HG03095 (cell line): ENCODE measurements around the gene KIF26B.
"Not testable (repeated sequence)": the region's sequence is repeated elsewhere in the genome, so short reads cannot be mapped to it uniquely, and the experiment has no call there.

ENCODE experiments used
- ATAC-seq: cut with Tn5 transposase; IDR thresholded peaks from one replicate; pipeline ENCODE4 v1.9.1; 2021; ENCODE audit warnings: moderate library complexity; ENCODE audit not compliant: unreplicated experiment

Gene KIF26B

DNA sequence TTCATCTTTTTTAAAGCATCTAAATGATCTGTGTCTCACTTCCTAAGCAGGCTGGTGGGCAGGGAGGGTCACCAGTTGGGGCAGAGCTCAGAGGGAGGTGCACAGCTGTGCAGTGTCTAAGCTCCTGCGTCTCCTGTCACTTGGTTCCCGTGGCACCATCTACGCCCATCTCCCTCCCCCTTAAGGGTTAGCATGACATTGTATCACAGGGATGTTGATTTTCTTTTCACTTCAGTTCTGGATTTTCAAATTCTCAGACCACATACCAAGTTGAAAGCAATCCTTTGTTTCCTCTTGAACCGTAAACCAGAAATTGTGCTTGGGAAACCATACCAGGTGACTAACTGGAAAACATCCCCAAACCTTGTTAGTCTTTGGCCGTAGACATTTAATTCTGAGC is 187.0 kb downstream of the KIF26B start:
- no peak for ATAC-seq

DNA sequence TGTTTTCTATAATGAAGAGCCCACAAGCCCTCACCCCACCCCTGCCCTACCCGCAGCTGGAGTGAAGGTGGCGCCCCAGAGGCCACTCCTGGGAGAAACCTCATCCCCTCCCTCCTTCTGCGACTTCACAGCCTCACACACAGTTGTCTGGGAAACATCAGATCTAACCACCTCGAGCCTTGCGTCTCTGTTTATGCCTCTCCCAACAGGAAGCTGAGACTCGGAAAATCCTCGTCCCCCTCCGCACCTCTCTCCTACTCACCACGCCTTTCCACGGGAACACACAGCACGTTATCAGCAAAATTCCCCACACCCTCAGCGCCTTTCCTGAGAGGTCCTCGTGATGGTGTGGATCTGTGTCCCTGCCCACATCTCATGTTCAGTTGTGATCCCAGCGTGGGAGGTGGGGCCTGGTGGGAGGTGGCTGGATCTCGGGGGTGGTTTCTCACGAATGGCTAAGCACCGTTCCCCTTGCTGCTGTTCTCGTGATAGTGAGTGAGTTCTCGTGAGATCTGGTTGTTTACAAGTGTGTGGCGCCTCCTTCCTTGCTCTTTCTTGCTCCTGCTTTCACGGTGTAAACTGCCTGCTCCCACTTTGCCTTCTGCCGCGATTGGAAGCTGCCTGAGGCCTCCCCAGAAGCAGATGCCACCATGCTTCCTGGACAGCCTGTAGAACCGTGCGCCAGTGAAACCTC is 190.6 kb downstream of the KIF26B start:
- no peak for ATAC-seq

DNA sequence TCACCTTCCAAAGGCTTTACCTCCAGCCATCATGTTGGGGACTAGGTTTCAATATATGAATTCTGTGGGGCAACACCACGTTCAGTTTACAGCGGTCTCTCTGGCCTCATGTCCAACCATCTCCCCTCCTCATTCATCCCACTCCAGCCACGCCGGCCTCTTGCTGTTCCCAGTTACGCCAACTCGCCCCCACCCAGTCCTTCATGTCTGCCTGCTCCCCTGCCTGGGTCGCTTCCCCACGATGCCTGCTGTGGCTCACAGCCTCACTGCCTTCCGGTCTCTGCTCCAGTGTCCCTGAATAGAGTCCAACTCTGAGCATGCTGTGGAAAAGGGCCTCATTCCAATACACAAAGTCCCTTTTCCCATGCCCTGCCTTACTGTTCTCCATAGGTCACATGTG is 193.8 kb downstream of the KIF26B start:
- ATAC-seq, result no peak

- no peak for ATAC-seq
Measured at GRCh38 chr1:245353411-245353810, 198.6 kb downstream of the KIF26B start.

GRCh38 chr1:245353915-245354775 is 199.4 kb downstream of the KIF26B start:
- ATAC-seq, result no peak

DNA sequence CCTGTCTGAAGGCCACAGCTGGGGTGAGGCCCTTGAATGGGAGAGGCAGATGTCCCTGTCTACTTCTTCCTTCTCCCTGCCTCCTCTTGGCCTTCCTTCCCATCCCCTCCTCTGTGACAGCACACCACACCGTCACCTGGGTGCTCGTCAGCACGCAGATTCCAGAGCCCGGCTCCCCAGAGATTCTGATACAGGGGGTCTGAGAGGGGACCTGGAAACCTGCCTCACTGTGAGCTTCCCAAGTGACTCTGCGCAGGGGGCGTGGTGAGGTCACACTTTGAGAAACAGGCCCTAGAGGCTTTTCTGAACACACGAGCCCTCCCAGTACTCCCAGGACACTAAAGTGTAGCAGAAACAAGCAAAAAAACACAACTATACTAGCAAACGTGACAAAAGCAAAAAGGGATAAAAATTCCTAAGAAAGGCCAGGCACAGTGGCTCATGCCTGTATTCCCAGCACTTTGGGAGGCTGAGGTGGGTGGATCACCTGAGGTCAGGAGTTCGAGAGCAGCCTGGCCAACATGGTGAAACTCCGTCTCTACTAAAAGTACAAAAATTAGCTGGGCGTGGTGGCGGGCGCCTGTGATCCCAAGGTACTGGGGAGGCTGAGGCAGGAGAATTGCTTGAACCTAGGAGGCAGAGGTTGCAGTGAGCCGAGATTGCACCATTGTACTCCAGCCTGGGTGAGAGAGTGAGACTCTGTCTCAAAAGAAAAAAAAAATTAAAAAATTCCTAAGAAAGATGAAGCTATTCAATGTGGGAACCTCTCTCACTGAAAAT is 201.3 kb downstream of the KIF26B start:
- not testable (repeated sequence) for ATAC-seq

DNA sequence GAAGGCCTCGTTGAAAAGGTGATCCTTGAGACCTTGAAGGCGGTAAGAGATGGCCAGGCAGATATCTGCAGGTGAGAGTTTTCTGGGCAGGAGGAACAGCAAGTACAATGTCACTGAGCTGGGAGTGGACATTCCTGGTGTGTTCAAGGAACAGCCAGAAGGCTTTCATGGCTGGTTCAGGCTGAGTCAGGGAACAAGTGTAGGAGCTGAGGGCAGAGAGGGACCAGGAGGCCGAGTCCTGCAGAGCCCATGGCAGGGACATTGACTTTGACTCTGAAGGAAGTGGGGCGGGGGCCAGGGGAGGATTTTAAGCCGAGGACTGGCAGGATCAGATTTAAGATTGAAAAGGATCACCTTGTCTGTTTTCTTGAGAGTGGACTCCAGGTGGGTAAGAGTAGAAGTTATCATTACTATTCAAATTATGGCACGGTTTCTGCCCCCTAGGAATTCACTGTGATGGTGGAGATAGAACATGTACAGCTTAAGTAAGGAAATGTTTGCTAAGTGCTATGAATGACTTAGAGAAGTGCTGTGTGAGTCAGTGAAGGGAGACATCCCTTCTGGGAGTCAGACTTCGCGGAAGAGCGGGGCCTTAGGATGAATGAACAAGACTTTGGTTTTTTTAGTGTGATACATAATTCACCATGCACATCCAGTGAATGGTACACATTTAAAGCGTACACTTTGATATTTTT is 202.3 kb downstream of the KIF26B start:
- ATAC-seq, result no peak

DNA sequence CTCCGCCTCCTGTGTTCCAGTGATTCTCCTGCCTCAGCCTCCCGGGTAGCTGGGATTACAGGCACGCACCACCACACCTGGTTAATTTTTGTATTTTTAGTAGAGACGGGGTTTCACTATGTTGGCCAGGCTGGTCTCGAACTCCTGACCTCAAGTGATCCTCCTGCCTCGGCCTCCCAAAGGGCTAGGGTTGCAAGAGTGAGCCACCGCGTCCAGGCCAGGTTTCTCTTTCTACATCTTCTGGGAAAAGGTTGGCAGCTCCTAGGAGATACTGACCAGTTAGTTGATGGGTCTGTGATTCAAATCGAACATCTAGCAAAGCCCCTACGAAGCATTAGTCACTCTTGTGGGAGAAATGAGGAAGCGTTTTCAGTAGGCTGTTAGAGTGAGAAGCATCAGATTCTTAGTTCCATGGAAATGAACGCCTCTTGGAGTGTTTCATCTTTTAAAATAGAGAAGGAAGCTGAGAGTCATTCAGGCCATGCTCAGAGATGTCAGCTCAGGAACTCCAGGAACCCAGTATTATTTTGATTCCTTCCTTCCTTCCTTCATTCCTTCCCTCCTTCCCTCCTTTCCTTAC is 204.4 kb downstream of the KIF26B start:
- not testable (repeated sequence) for ATAC-seq

DNA sequence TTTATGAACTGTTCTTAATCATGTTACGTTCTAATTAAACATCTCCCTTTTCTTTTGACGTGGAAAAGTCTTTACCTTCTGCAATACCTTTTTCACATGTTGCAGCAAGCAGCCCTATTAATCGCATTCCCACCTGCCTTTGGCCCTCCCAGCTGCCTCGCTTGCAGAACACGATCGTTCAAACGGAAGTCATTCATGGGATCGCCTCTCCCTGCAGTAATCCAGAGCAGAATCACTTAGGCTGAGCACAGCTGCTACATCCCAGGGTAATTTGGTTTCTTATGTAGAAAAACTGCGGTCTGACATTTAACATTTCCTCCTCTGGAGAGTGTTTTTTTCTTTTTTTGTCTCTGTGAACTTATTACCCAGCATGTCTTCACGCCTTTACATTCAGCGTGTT is 206.3 kb downstream of the KIF26B start:
- ATAC-seq, result no peak

GRCh38 chr1:245361951-245362350 is 207.2 kb downstream of the KIF26B start:
- ATAC-seq, result no peak

DNA sequence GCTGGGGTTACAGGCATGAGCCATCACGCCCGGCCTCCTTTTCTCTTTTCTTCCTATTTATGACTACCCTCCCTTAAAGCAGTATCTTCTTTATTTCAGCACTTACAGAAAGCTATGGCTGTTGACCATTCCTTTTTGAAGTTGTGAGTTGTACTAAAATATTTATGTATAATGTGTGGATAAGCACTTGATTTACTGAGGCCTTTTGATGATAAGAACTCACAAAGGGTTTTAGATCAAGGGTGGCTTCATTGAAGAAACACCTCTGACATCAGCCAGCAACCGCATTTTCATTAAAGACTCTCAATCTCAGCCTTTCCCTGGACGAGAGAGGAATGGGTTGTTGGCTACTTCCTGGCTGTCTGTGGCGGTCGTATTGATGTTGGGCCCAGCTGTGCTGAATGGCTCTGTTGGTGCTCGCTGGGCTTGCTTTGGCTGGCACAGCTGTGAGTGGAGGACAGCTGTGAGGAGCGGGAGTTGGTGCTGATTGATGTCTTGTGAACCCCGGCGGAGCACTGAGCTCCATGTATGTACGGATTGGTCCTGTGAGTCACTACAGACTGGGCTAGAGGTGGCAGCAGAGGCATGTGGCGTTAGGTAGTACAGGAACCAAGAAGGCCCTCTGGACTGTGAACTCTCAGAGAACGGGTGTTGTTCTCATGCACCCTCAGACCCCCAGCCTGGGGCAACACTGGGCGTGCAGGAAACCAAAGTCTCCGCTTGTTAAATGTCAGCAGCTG is 208.8 kb downstream of the KIF26B start:
- no peak for ATAC-seq

GRCh38 chr1:245365095-245366020 is 210.6 kb downstream of the KIF26B start:
- no peak for ATAC-seq

DNA sequence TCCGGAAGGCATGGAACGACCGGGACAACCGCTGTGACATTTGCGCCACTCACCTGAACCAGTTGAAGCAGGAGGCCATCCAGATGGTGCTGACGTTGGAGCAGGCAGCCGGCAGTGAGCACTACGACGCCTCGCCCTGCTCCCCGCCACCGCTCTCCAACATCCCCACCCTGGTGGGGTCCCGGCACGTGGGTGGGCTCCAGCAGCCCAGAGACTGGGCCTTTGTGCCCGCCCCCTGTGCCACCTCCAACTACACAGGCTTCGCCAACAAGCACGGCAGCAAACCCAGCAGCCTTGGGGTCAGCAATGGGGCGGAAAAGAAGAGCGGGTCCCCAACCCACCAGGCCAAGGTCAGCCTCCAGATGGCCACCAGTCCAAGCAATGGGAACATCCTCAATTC is 212.1 kb downstream of the KIF26B start:
- ATAC-seq, result no peak

DNA sequence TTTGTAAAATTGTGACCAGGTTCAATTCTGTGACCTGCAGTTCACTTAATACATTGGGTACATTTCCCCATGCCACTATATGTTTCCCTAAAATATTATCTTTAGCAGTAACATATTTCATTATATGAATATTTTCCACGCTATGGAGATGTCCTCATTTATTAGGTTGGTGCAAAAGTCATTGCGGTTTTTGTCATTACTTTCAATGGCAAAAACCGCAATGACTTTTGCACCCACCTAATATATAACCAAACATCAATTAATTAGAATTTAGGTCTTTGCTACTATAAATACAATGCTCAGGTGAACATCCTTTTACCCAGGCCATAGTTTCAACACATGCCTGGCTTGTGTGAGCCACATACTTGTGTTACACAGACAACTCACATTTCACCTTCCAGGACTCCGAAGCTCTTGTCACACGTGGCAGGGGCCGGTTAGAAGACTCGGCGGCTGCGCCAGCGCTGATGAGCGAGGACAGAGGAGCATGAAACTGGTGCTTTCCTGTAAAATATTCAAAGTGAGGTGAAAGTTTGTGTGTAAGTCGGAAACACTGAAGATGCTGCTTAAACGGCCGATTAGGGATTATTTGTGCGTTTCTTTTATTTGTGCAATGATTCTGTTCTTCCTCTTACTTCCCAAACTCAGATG is 215.5 kb downstream of the KIF26B start:
- ATAC-seq, result no peak

GRCh38 chr1:245370905-245371581 is 216.3 kb downstream of the KIF26B start:
- no peak for ATAC-seq

DNA sequence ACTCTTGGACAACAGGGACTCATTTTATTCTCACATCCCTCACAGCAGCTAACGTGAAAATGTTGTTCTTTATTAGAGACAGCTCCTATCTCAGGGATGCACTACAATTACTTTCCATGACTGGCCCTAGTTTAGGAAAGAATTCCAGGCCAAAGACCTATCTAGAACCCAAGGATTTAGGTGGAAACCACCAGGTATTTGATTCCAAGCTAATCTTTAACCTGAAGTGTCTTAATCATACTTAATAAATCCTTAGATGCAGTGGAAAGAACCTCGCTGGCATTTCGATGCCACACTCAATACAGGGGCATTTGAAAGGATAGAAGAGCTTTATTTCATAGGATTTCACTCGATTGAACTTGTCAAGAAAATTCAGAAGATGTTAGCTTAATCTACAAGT is 218.3 kb downstream of the KIF26B start:
- no peak for ATAC-seq

DNA sequence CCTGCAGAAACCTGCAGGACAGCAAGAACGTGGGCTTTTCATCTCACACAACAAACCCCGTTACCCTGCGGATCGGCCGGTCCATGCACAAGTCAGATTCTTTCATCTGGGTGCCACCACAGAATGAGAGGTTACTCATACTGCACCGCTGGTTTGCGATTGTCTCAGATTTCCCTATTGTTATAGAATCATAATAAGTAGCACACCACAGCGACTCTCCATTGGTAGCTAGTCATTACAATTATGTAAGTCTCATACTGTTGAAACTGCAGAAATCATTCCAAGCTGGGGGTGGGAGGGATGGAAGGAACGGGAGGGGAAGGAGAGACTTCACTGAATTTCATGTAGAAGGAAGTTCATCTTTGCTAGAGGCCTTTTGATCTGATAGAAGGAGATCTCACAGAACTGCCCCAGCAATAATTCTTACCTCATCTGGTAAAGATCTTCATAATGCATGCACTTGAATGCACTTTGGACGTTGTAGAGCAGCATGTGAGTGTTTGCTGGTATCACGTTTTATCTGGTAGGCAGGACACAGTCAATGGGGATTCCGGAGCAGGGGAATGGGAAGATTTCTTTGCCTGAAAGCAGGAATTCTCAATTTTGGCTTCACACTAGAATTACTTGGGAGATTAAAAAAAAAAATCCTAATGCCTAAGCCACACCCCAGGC is 221.1 kb downstream of the KIF26B start:
- ATAC-seq, result no peak
